Osteoblast (primary cell): ENCODE data around the gene NDE1. TPM values are rescaled to one million over a fixed set of nuclear protein-coding genes. Genes with fewer than 3 reads are reported as not detected.
"Not testable (repeated sequence)": the region's sequence is repeated elsewhere in the genome, so short reads cannot be mapped to it uniquely, and the experiment has no call there.

ENCODE experiments used
- DNase-seq: peaks from one replicate; pipeline ENCODE4 v3.0.0; 2011; ENCODE audit warnings: low spot score, mixed read lengths; ENCODE audit not compliant: insufficient read length; ENCODE audit errors: missing footprints
- H2AFZ ChIP-seq: 2 replicates; pipeline ENCODE4 v1.6.0; 2011; ENCODE audit warnings: mild to moderate bottlenecking, low read length
- H3K27ac ChIP-seq: 2 replicates; pipeline ENCODE4 v1.5.1; 2011; ENCODE audit warnings: mild to moderate bottlenecking, low read depth, low read length, moderate library complexity
- H3K27me3 ChIP-seq: 2 replicates; pipeline ENCODE4 v1.6.0; 2012; ENCODE audit warnings: mild to moderate bottlenecking, control low read depth, inconsistent platforms, low read length, moderate library complexity; ENCODE audit not compliant: insufficient read depth
- H3K36me3 ChIP-seq: 2 replicates; pipeline ENCODE4 v1.5.1; 2011; ENCODE audit warnings: mild to moderate bottlenecking, low read length, control low read depth, moderate library complexity; ENCODE audit not compliant: insufficient read depth
- H3K4me1 ChIP-seq: 2 replicates; pipeline ENCODE4 v1.5.1; 2011; ENCODE audit warnings: mild to moderate bottlenecking, low read length, control low read depth, moderate library complexity; ENCODE audit not compliant: insufficient read depth
- H3K4me2 ChIP-seq: 2 replicates; pipeline ENCODE4 v1.6.0; 2011; ENCODE audit warnings: mild to moderate bottlenecking, low read length; ENCODE audit not compliant: insufficient read depth
- H3K4me3 ChIP-seq: fragments of 200-600 bp; sonication (generic); 3 replicates; pipeline ENCODE4 v1.5.1; 2012; ENCODE audit warnings: mild to moderate bottlenecking, low read length, inconsistent platforms; ENCODE audit not compliant: insufficient read depth
- H3K79me2 ChIP-seq: 2 replicates; pipeline ENCODE4 v1.6.0; 2012; ENCODE audit warnings: mild to moderate bottlenecking, low read length, control low read depth, inconsistent platforms; ENCODE audit not compliant: insufficient read depth
- H3K9me3 ChIP-seq: 2 replicates; pipeline ENCODE4 v1.5.1; 2011; ENCODE audit warnings: low read depth, low read length, control low read depth
- H4K20me1 ChIP-seq: 2 replicates; pipeline ENCODE4 v1.6.0; 2012; ENCODE audit warnings: mild to moderate bottlenecking, low read length, control low read depth; ENCODE audit not compliant: insufficient read depth
- total RNA-seq: library from RNA; depleted of rRNA; stranded (reverse); fragments of >200 nt; gene quantifications from 2 replicates; pipeline ENCODE4 v1.2.3, GENCODE V29; 2012
- TF ChIP-seq, protein P1 (sequence below): IDR thresholded peaks from 2 replicates; pipeline ENCODE4 v1.5.1; 2011; ENCODE audit warnings: mild to moderate bottlenecking, low read depth, low read length, moderate library complexity; ENCODE audit errors: extremely low read depth

The NDE1 gene
- total RNA-seq, 1 donor = 31.5 TPM

DNA sequence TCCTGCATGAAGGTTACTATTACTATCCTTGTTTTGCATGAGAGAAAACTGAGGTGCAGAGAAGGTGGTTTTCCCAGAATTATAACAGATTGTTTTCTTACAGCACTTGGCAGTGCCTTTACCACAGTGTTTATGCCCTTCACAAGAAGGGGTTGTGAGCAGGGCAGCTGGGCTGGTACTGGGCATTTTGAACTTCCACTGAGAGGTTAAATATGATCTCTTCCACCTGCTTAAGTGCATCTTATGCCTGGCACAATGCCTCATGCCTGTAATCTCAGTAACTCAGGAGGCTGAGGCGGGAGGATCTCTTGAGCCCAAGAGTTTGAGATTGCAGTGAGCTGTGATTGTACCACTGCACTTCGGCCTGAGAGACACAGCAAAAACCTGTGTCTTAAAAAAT is 36.2 kb downstream of the NDE1 start:
- H3K4me2 ChIP-seq = no peak overlapping the region
- peaks cover 14% of the 10 kb centered on the region for H3K4me1 ChIP-seq
- peaks cover 39% of the 10 kb centered on the region for H3K36me3 ChIP-seq
- H3K4me3 ChIP-seq = no peak overlapping the region
- peaks cover 11% of the 10 kb centered on the region for H3K79me2 ChIP-seq
- no peak overlapping the region for H3K27ac ChIP-seq
- no peaks in the 10 kb centered on the region for H3K27me3 ChIP-seq
- no peak overlapping the region for H2AFZ ChIP-seq
- TF ChIP-seq, protein P1, sequence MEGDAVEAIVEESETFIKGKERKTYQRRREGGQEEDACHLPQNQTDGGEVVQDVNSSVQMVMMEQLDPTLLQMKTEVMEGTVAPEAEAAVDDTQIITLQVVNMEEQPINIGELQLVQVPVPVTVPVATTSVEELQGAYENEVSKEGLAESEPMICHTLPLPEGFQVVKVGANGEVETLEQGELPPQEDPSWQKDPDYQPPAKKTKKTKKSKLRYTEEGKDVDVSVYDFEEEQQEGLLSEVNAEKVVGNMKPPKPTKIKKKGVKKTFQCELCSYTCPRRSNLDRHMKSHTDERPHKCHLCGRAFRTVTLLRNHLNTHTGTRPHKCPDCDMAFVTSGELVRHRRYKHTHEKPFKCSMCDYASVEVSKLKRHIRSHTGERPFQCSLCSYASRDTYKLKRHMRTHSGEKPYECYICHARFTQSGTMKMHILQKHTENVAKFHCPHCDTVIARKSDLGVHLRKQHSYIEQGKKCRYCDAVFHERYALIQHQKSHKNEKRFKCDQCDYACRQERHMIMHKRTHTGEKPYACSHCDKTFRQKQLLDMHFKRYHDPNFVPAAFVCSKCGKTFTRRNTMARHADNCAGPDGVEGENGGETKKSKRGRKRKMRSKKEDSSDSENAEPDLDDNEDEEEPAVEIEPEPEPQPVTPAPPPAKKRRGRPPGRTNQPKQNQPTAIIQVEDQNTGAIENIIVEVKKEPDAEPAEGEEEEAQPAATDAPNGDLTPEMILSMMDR = no peak
- H3K9me3 ChIP-seq = no peaks in the 10 kb centered on the region
- H4K20me1 ChIP-seq = peaks cover 3% of the 10 kb centered on the region
- no peak for DNase-seq

DNA sequence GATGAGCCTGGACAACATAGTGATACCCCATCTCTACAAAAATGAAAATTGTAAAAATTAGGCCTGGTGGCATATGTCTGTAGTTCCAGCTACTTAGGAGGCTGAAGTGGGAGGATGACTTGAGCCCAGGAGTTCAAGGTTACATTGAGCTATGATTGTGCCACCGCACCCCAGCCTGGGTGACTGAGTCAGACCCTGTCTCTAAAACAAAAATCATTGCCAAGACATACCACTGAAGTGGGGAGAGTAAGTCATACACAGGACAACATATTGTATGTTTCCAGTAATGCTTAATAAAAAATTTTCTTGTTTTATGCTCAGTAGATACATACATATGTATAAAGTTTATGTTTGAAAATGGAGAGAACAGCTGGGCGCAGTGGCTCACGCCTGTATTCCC is 39.2 kb downstream of the NDE1 start:
- Histone ChIP-seq H4K20me1 (peaks cover 3% of the 10 kb centered on the region), H3K36me3 (peaks cover 60% of the 10 kb centered on the region), H3K27me3 (no peaks in the 10 kb centered on the region), H3K9me3 (no peaks in the 10 kb centered on the region), H3K79me2 (peaks cover 9% of the 10 kb centered on the region), H3K27ac (peak overlapping the region; percentile 39), H3K4me1 (peaks cover 14% of the 10 kb centered on the region), H3K4me3 (no peak overlapping the region), H3K4me2 (no peak overlapping the region), H2AFZ (no peak overlapping the region)
- peak; percentile 55 for DNase-seq
- TF ChIP-seq, protein P1 = no peak

DNA sequence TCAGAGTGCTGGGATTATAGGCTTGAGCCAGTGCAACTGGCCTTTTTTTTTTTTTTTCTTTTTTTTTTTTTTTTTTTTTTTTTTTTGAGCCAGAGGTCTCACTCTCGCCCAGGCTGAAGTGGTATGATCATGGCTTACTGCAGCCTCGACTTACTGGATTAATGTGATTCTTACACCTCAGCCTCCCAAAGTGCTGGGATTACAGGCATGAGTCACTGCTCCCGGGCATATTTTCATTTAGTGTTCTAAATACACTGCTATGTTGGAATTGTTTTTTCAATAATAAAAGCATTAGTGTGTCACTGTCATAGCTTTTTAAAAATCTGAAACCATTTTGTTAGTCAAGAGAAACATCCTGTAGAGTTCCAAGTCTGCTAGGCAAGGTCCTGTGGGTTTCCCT is 40.3 kb downstream of the NDE1 start:
- TF ChIP-seq, protein P1 = no peak
- peak overlapping the region; percentile 16 for H3K4me2 ChIP-seq
- H3K4me3 ChIP-seq = no peak overlapping the region
- H3K27ac ChIP-seq = peak overlapping the region; percentile 77
- peaks cover 4% of the 10 kb centered on the region for H3K79me2 ChIP-seq
- peaks cover 67% of the 10 kb centered on the region for H3K36me3 ChIP-seq
- H3K4me1 ChIP-seq = peaks cover 14% of the 10 kb centered on the region
- peak; percentile 83 for DNase-seq
- H3K9me3 ChIP-seq = no peaks in the 10 kb centered on the region
- H2AFZ ChIP-seq = no peak overlapping the region
- H3K27me3 ChIP-seq = no peaks in the 10 kb centered on the region
- peaks cover 3% of the 10 kb centered on the region for H4K20me1 ChIP-seq

DNA sequence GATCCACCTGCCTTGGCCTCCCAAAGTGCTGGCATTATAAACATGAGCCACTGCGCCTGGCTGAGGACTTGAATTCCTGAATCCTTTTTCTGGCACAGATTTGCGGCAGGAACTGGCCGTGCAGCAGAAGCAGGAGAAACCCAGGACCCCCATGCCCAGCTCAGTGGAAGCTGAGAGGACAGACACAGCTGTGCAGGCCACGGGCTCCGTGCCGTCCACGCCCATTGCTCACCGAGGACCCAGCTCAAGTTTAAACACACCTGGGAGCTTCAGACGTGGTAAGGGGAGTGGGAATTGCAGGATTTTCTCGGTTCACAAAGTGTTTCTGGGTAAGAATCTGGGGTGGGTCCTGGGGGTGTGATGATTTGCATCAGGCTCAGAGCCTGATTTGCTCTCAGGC is 41.0 kb downstream of the NDE1 start:
- DNase-seq = no peak
- Histone ChIP-seq H3K79me2 (peaks cover 2% of the 10 kb centered on the region), H3K4me2 (no peak overlapping the region)

DNA sequence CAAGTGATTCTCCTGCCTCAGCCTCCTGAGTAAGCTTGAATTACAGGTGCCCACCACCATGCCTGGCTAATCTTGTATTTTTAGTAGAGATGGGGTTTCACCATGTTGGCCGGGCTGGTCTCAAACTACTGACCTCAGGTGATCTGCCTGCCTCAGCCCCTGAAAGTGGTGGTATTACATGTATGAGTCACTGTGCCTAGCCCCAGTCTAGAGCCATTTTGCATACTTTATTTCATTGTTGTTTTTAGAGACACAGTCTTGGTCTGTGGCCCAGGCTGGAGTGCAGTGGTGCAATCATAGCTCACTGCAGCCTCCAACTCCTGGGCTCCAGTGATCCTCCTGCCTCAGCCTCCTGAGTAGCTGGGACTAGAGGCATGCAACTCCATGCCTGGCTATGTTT is 42.5 kb downstream of the NDE1 start:
- H3K4me3 ChIP-seq, H3K9me3 ChIP-seq, H3K27ac ChIP-seq, H2AFZ ChIP-seq, H3K79me2 ChIP-seq, H3K27me3 ChIP-seq, H4K20me1 ChIP-seq, H3K4me2 ChIP-seq, DNase-seq: not testable (repeated sequence)
- peaks cover 14% of the 10 kb centered on the region for H3K4me1 ChIP-seq
- H3K36me3 ChIP-seq = peaks cover 79% of the 10 kb centered on the region

More for the DNA sequence above, 41.0 kb downstream of the NDE1 start:
- Histone ChIP-seq H3K4me3 (no peak overlapping the region), H3K27ac (peak overlapping the region; percentile 77), H2AFZ (no peak overlapping the region), H3K9me3 (no peaks in the 10 kb centered on the region), H4K20me1 (no peaks in the 10 kb centered on the region), H3K4me1 (peaks cover 14% of the 10 kb centered on the region), H3K36me3 (peaks cover 73% of the 10 kb centered on the region), H3K27me3 (no peaks in the 10 kb centered on the region)
- TF ChIP-seq, protein P1 = no peak
